ENCODE results near the gene VPS18. TPM values are rescaled to one million over a fixed set of nuclear protein-coding genes. Genes with fewer than 3 reads are reported as not detected.

Gene VPS18
- total and polyA plus RNA-seq, 4 donors = 3.4 to 15.3 (median 10.3) TPM

- Histone ChIP-seq H3K36me3 (ENCODE audit: control insufficient read depth in 4 of 4, insufficient read depth in 3 of 4, low read depth in 1 of 4, low read length in 3 of 4) (no peaks in the 10 kb centered on the region), H3K27me3 (ENCODE audit: control insufficient read depth in 4 of 4, insufficient read depth in 4 of 4, low read length in 3 of 4) (no peaks in the 10 kb centered on the region), H3K9me3 (ENCODE audit: control insufficient read depth in 4 of 4, low read length in 3 of 4) (no peaks in the 10 kb centered on the region), H3K9ac (ENCODE audit: low read depth in 1 of 2, low read length in 2 of 2) (no peak overlapping the region), H3K4me1 (ENCODE audit: control insufficient read depth in 4 of 4, insufficient read depth in 4 of 4, low read length in 3 of 4) (peaks cover 33 to 60% (median 54%) of the 10 kb centered on the region in 4 donors), H3K4me3 (ENCODE audit: low read depth in 1 of 3, low read length in 3 of 3) (no peak overlapping the region), H3K27ac (ENCODE audit: low read depth in 1 of 2, low read length in 2 of 2) (peak overlapping the region; percentile 17 to 89)
- 78% methylated on average over 7 of the region's 7 CpGs for WGBS
- DNase-seq (ENCODE audit: low spot score) = no peak
- no peak for TF ChIP-seq ZBTB33 (IDR thresholded peaks at IDR 0.05)
- TF ChIP-seq NR2F2 (IDR thresholded peaks at IDR 0.05) = no peak
- no peak for TF ChIP-seq REST (IDR thresholded peaks at IDR 0.05)
- TF ChIP-seq, protein P1, sequence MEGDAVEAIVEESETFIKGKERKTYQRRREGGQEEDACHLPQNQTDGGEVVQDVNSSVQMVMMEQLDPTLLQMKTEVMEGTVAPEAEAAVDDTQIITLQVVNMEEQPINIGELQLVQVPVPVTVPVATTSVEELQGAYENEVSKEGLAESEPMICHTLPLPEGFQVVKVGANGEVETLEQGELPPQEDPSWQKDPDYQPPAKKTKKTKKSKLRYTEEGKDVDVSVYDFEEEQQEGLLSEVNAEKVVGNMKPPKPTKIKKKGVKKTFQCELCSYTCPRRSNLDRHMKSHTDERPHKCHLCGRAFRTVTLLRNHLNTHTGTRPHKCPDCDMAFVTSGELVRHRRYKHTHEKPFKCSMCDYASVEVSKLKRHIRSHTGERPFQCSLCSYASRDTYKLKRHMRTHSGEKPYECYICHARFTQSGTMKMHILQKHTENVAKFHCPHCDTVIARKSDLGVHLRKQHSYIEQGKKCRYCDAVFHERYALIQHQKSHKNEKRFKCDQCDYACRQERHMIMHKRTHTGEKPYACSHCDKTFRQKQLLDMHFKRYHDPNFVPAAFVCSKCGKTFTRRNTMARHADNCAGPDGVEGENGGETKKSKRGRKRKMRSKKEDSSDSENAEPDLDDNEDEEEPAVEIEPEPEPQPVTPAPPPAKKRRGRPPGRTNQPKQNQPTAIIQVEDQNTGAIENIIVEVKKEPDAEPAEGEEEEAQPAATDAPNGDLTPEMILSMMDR (IDR thresholded peaks at IDR 0.05; ENCODE audit: low read depth, low read length, missing input control) = no peak
- TF ChIP-seq EGR1 (IDR thresholded peaks at IDR 0.05; ENCODE audit: low read depth in 2 of 2) = no peak
- no peak for TF ChIP-seq TAF1 (conservative IDR thresholded peaks at IDR 0.05)
- TF ChIP-seq RAD21 (IDR thresholded peaks at IDR 0.05) = no peak
- no peak for TF ChIP-seq YY1 (IDR thresholded peaks at IDR 0.05)
- no peak for TF ChIP-seq FOXA1 (IDR thresholded peaks at IDR 0.05)
- no peak for TF ChIP-seq RXRA (IDR thresholded peaks at IDR 0.05)
- no peak for TF ChIP-seq JUND (IDR thresholded peaks at IDR 0.05)
Observed at GRCh38 chr15:40911141-40911540, 16.9 kb downstream of the VPS18 start.

GRCh38 chr15:40911693-40912092 is 17.4 kb downstream of the VPS18 start:
- Histone ChIP-seq H3K27me3 (ENCODE audit: control insufficient read depth in 4 of 4, insufficient read depth in 4 of 4, low read length in 3 of 4) (no peaks in the 10 kb centered on the region), H3K27ac (ENCODE audit: low read depth in 1 of 2, low read length in 2 of 2) (peak overlapping the region; percentile 17 to 89)
- WGBS = 56% methylated on average over 2 of the region's 2 CpGs
- TF ChIP-seq RAD21 (IDR thresholded peaks at IDR 0.05) (peak in 1 of 2 donors; percentile 6), SP1 (IDR thresholded peaks at IDR 0.05) (peak; percentile 50), ZBTB33 (IDR thresholded peaks at IDR 0.05) (no peak), TAF1 (conservative IDR thresholded peaks at IDR 0.05) (no peak), GABPA (IDR thresholded peaks at IDR 0.05 in 1 of 2, conservative IDR thresholded peaks at IDR 0.05 in 1 of 2) (no peak), EGR1 (IDR thresholded peaks at IDR 0.05; ENCODE audit: low read depth in 2 of 2) (no peak), HNF4A (conservative IDR thresholded peaks at IDR 0.05) (peak; percentile 55), RXRA (IDR thresholded peaks at IDR 0.05) (peak; percentile 55 to 57), NR2F2 (IDR thresholded peaks at IDR 0.05) (no peak), REST (IDR thresholded peaks at IDR 0.05) (no peak)
- TF ChIP-seq, protein P1 (IDR thresholded peaks at IDR 0.05; ENCODE audit: low read depth, low read length, missing input control) = no peak
- TF ChIP-seq, protein P2, sequence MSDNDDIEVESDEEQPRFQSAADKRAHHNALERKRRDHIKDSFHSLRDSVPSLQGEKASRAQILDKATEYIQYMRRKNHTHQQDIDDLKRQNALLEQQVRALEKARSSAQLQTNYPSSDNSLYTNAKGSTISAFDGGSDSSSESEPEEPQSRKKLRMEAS (IDR thresholded peaks at IDR 0.05) = no peak

More at GRCh38 chr15:40911693-40912092, 17.4 kb downstream of the VPS18 start:
- H3K4me1 ChIP-seq (ENCODE audit: control insufficient read depth in 4 of 4, insufficient read depth in 4 of 4, low read length in 3 of 4) = peaks cover 29 to 54% (median 50%) of the 10 kb centered on the region in 4 donors
- no peaks in the 10 kb centered on the region for H3K9me3 ChIP-seq (ENCODE audit: control insufficient read depth in 4 of 4, low read length in 3 of 4)
- no peak overlapping the region for H3K4me3 ChIP-seq (ENCODE audit: low read depth in 1 of 3, low read length in 3 of 3)
- H3K9ac ChIP-seq (ENCODE audit: low read depth in 1 of 2, low read length in 2 of 2) = no peak overlapping the region
- no peak for DNase-seq (ENCODE audit: low spot score)
- no peaks in the 10 kb centered on the region for H3K36me3 ChIP-seq (ENCODE audit: control insufficient read depth in 4 of 4, insufficient read depth in 3 of 4, low read depth in 1 of 4, low read length in 3 of 4)

Measured in liver (tissue), 9 donors.